K562 (cell line): ENCODE measurements around the gene ROBO2. TPM values are rescaled to one million over a fixed set of nuclear protein-coding genes. Genes with fewer than 3 reads are reported as not detected.

Source experiments
- ATAC-seq: fragments of 200-7000 bp; cut with Tn5 transposase; 3 replicates; pipeline ENCODE4 v1.9.1; 2020; ENCODE audit warnings: moderate library complexity
- BruUV-seq: library from RNA; stranded (reverse); fragments of 400-500 nt; replicated peaks from 2 replicates; lab custom pipeline; 2021; lab: Mats Ljungman, UMichigan
- CTCF ChIA-PET: fragments of 300-600 bp; formaldehyde crosslinking; extraction: SDS; loops from one replicate; lab custom pipeline; 2021; ENCODE audit warnings: low intra/inter-chr PET ratio; lab: Yijun Ruan, JAX
- POLR2A ChIA-PET: fragments of 300-600, 350-650 bp; sonication (Branson Sonifier 250); formaldehyde crosslinking; extraction: SDS; loops from one replicate; lab custom pipeline; 2021; ENCODE audit warnings: antibody characterized with exemption, inconsistent platforms; lab: Yijun Ruan, JAX
- DNase-seq, 4 experiments: peaks; one replicate each; pipeline versions ENCODE4 v3.0.0 to v3.0.0-alpha.2; 2011 to 2018; ENCODE audit warnings: low spot score in 3 of 4, mixed read lengths in 3 of 4; ENCODE audit errors: extremely low read depth in 1 of 4
- FAIRE-seq: peaks from 2 replicates; lab custom pipeline; 2011; peaks lifted over from hg19 to GRCh38; lab: Jason Lieb, UNC
- H2AFZ ChIP-seq: 2 replicates; pipeline ENCODE4 v1.6.0; 2011; ENCODE audit warnings: low read depth, low read length, control low read depth, inconsistent platforms
- H3K27ac ChIP-seq: fragments of 200-600 bp; 3 replicates; pipeline ENCODE4 v1.8.0; 2011; ENCODE audit warnings: low read depth, mild to moderate bottlenecking, control low read depth, inconsistent platforms, low read length, moderate library complexity, mixed read lengths; ENCODE audit errors: extremely low read depth
- H3K27me3 ChIP-seq, 2 experiments: fragments of 300-600 bp in 1 of 2; 2 replicates in 1 of 2; 3 replicates in 1 of 2; pipeline versions ENCODE4 v1.6.0 to v1.8.0; 2011; ENCODE audit warnings: inconsistent platforms in 2 of 2, low read length in 2 of 2, mild to moderate bottlenecking in 1 of 2, mixed read lengths in 1 of 2, moderate library complexity in 1 of 2; ENCODE audit not compliant: control insufficient read depth in 2 of 2, insufficient read depth in 2 of 2
- H3K36me3 ChIP-seq: fragments of 300-600 bp; 3 replicates; pipeline ENCODE4 v1.8.0; 2011; ENCODE audit warnings: mild to moderate bottlenecking, low read length, inconsistent platforms; ENCODE audit not compliant: control insufficient read depth, insufficient read depth
- H3K4me1 ChIP-seq, 2 experiments: fragments of 200-600 bp in 1 of 2; replicated peaks in 1 of 2; 2 replicates in 1 of 2; 3 replicates in 1 of 2; pipeline versions ENCODE4 v1.5.1 to v1.8.0; 2011; ENCODE audit warnings: inconsistent platforms in 2 of 2, low read length in 2 of 2, mild to moderate bottlenecking in 1 of 2, mixed read lengths in 1 of 2, moderate library complexity in 1 of 2; ENCODE audit not compliant: control insufficient read depth in 2 of 2, insufficient read depth in 2 of 2
- H3K4me2 ChIP-seq: 2 replicates; pipeline ENCODE4 v1.6.1; 2011; ENCODE audit warnings: low read length, control low read depth, inconsistent platforms, mixed read lengths; ENCODE audit not compliant: insufficient read depth
- H3K4me3 ChIP-seq: fragments of 200-600 bp; sonication (generic), shearing (Covaris generic); 2 replicates; pipeline ENCODE4 v1.5.1; 2016; ENCODE audit warnings: control low read depth, inconsistent platforms
- H3K79me2 ChIP-seq: fragments of 200-600 bp; 3 replicates; pipeline ENCODE4 v1.8.0; 2011; ENCODE audit warnings: low read length, inconsistent platforms; ENCODE audit not compliant: control insufficient read depth, insufficient read depth
- H3K9ac ChIP-seq, 2 experiments: 2 replicates each; pipeline versions ENCODE4 v1.6.0 to v1.6.1; 2011; ENCODE audit warnings: low read depth in 2 of 2, low read length in 2 of 2, control low read depth in 1 of 2, inconsistent platforms in 1 of 2, mild to moderate bottlenecking in 1 of 2, mixed read lengths in 1 of 2; ENCODE audit not compliant: insufficient read depth in 1 of 2
- H3K9me1 ChIP-seq: one replicate; pipeline ENCODE4 v1.6.0; 2011; ENCODE audit warnings: inconsistent platforms, mild to moderate bottlenecking, low read length, moderate library complexity; ENCODE audit not compliant: control insufficient read depth, insufficient read depth
- H3K9me3 ChIP-seq: replicated peaks from 2 replicates; pipeline ENCODE4 v1.5.1; 2011; ENCODE audit warnings: low read depth, low read length, inconsistent platforms; ENCODE audit not compliant: control insufficient read depth, insufficient read depth
- H4K20me1 ChIP-seq: replicated peaks from 2 replicates; pipeline ENCODE4 v1.6.1; 2011; ENCODE audit warnings: low read length, inconsistent platforms, mixed read lengths; ENCODE audit not compliant: control insufficient read depth, insufficient read depth
- CTBP1 ChIP-seq: fragments of 450-650 bp; IDR thresholded peaks from 2 replicates; pipeline ENCODE4 v1.6.1; 2016; ENCODE audit warnings: borderline replicate concordance
- CTCF ChIP-seq, 3 experiments: IDR thresholded peaks in 2 of 3; conservative IDR thresholded peaks in 1 of 3; 2 replicates each; pipeline ENCODE4 v1.5.1; 2011 to 2012; ENCODE audit warnings: low read length in 3 of 3, mild to moderate bottlenecking in 3 of 3, control low read depth in 2 of 3, improper control_type of control experiment in 1 of 3, inconsistent platforms in 1 of 3, low read depth in 1 of 3, mixed read lengths in 1 of 3, moderate library complexity in 1 of 3; ENCODE audit not compliant: insufficient read depth in 2 of 3
- KHSRP ChIP-seq: fragments of 450-650 bp; IDR thresholded peaks from 2 replicates; pipeline ENCODE4 v1.6.1; 2017
- PREB ChIP-seq: sonication (generic); formaldehyde crosslinking; IDR thresholded peaks from 2 replicates; pipeline ENCODE4 v1.8.1; 2023; ENCODE audit warnings: mild to moderate bottlenecking, missing genetic modification reagents
- SMAD4 ChIP-seq: fragments of 250-450 bp; sonication (Bioruptor Pico); conservative IDR thresholded peaks from 2 replicates; pipeline ENCODE4 v1.8.0; 2021; ENCODE audit warnings: inconsistent platforms, mild to moderate bottlenecking, moderate library complexity
- TRIM24 ChIP-seq, 2 experiments: fragments of 450-650 bp; IDR thresholded peaks; 2 replicates each; pipeline ENCODE4 v1.6.1; 2016
- ZNF121 ChIP-seq: sonication (generic); formaldehyde crosslinking; conservative IDR thresholded peaks from 2 replicates; pipeline ENCODE4 v1.8.0; 2022; ENCODE audit warnings: missing genetic modification reagents
- ZNF764 ChIP-seq: fragments of 250-450 bp; sonication (Bioruptor Pico); IDR thresholded peaks from 2 replicates; pipeline ENCODE4 v1.4.0; 2020; ENCODE audit warnings: low read depth, mild to moderate bottlenecking, moderate library complexity
- WGBS: fragments of 100-300 bp; shearing (Covaris generic); methylation state at CpG from one replicate; pipeline ENCODE4 v1.1.6; 2016; ENCODE audit warnings: low coverage, mixed read lengths; ENCODE audit not compliant: insufficient coverage; ENCODE audit errors: missing lambda C conversion rate; 5-methylcytosine and 5-hydroxymethylcytosine counted together
- in situ Hi-C: fragments of 300-500 bp; cut with MboI; formaldehyde crosslinking; loops from 4 replicates; pipeline ENCODE4 v1.15.0; 2018; ENCODE audit warnings: inconsistent platforms, mixed read lengths
- intact Hi-C: fragments of 100-400 bp; cut with micrococcal nuclease; formaldehyde crosslinking; loops from 2 replicates; pipeline ENCODE4 v1.14.2; 2022
- polyA plus RNA-seq, 8 experiments: library from polyadenylated mRNA; depleted of rRNA in 4 of 8; stranded (reverse) in 5 of 8; unstranded in 3 of 8; fragments of >200 nt; fragmentation: Nextera tagmentation in 2 of 8; fragmentation: Illumina TruSeq in 1 of 8; extraction: Ambion mirVana in 2 of 8; extraction: Trizol in 1 of 8; gene quantifications; 2 replicates each; pipeline versions ENCODE4 v1.2.1 to v1.2.3, GENCODE V29; 2011 to 2014; ENCODE audit warnings: inconsistent platforms in 1 of 8, missing spikeins in 1 of 8
- total RNA-seq, 7 experiments: library from RNA; depleted of rRNA in 6 of 7; stranded (reverse); fragments of >200 nt in 6 of 7; fragmentation: Illumina TruSeq in 2 of 7; extraction: Trizol in 2 of 7; gene quantifications; 2 replicates each; pipeline versions ENCODE4 v1.2.1 to v1.2.3, GENCODE V29; 2011 to 2021; ENCODE audit warnings: low replicate concordance in 1 of 7

Gene ROBO2
- total and polyA plus RNA-seq, 9 of the 15 experiments (the other 6 are each of a cell fraction or from before 2014, with no cell fraction given) = 0.84 to 3.0 (median 1.7) TPM

- DNase-seq (no peak), FAIRE-seq (no peak), ATAC-seq (no peak)
- 7% methylated on average over 2 of the region's 2 CpGs for WGBS
- ChIA-PET CTCF (no interaction called here), POLR2A (no interaction called here)
- H3K4me3 ChIP-seq = no peak overlapping the region
- no peaks in the 10 kb centered on the region for H3K79me2 ChIP-seq
- TF ChIP-seq ZNF121 (CRISPR knock-in tag) (no peak), TRIM24 (IDR thresholded peaks at IDR 0.05) (no peak), SMAD4 (CRISPR knock-in tag) (no peak), KHSRP (no peak), ZNF764 (no peak)
- no peak overlapping the region for H3K27ac ChIP-seq
- H3K9ac ChIP-seq = no peak overlapping the region
- no peaks in the 10 kb centered on the region for H3K4me1 ChIP-seq
- H2AFZ ChIP-seq = no peak overlapping the region
- no peak overlapping the region for H3K4me2 ChIP-seq
- no peaks in the 10 kb centered on the region for H3K9me3 ChIP-seq
- H3K27me3 ChIP-seq = no peaks in the 10 kb centered on the region; a peak in 1 of 5 replicates
- in situ Hi-C loops (no loop called here), intact Hi-C loops (no loop called here)
- H3K9me1 ChIP-seq = no peaks in the 10 kb centered on the region
- H4K20me1 ChIP-seq = no peaks in the 10 kb centered on the region
- no TSS peak for BruUV-seq
- H3K36me3 ChIP-seq = no peaks in the 10 kb centered on the region
Observed at GRCh38 chr3:77028005-77028404, 11.9 kb upstream of the ROBO2 start.

GRCh38 chr3:77038468-77038929, 1.4 kb upstream of the ROBO2 start:
- intact Hi-C loops = loop anchor here (1.0 to 5.0 kb wide), 3 partner anchors 217 to 1609 kb away; no protein-coding TSS in a partner anchor
- Histone ChIP-seq H3K4me1 (peaks cover 0 to 5% of the 10 kb centered on the region in 2 experiments; a peak in 2 of 5 replicates), H3K27ac (no peak overlapping the region), H4K20me1 (no peaks in the 10 kb centered on the region; the same call in 1 of the 2 replicates), H3K4me3 (peak overlapping the region; percentile 48), H3K36me3 (no peaks in the 10 kb centered on the region), H2AFZ (peak overlapping the region; percentile 86), H3K9me3 (no peaks in the 10 kb centered on the region), H3K79me2 (peaks cover 11% of the 10 kb centered on the region; the same call in 2 of the 3 replicates), H3K9me1 (no peaks in the 10 kb centered on the region), H3K9ac (no peak overlapping the region), H3K27me3 (no peaks in the 10 kb centered on the region; a peak in 1 of 5 replicates), H3K4me2 (peak overlapping the region; percentile 69; the same call in 1 of the 2 replicates)
- peak; percentile 83 for FAIRE-seq
- ChIA-PET CTCF (interaction anchor here (2.1 kb wide), 1 partner anchor 216 kb away, joined by 25 read pairs; no protein-coding TSS in a partner anchor), POLR2A (interaction anchor here (0.7 kb wide), 1 partner anchor 116 kb away, joined by 3 read pairs; no protein-coding TSS in a partner anchor)
- peak; percentile 35 to 79 (median 44) for DNase-seq
- peak; percentile 92 for ATAC-seq
- 3% methylated on average over 13 of the region's 21 CpGs for WGBS
- no TSS peak for BruUV-seq
- in situ Hi-C loops = loop anchor here (5.0 kb wide), 1 partner anchor 214 kb away; no protein-coding TSS in a partner anchor
- TF ChIP-seq CTCF (IDR thresholded peaks at IDR 0.05 in 2 of 3, conservative IDR thresholded peaks at IDR 0.05 in 1 of 3; ENCODE audit: insufficient read depth in 2 of 3, low read depth in 1 of 3, low read length in 3 of 3) = peak; percentile 35 to 73 (median 56); a peak in 4 of 6 replicates
- no peak for TF ChIP-seq KHSRP
- TF ChIP-seq PREB (CRISPR knock-in tag) = no peak
- peak; percentile 38; the same call in 1 of the 2 replicates for TF ChIP-seq CTBP1
